ENCODE data around the gene KMT2D.
A peak's percentile ranks its signal among the peaks of the same experiment; 100 is the strongest.
"Not testable (repeated sequence)": the region's sequence is repeated elsewhere in the genome, so short reads cannot be mapped to it uniquely, and the experiment has no call there.

Gene KMT2D

DNA sequence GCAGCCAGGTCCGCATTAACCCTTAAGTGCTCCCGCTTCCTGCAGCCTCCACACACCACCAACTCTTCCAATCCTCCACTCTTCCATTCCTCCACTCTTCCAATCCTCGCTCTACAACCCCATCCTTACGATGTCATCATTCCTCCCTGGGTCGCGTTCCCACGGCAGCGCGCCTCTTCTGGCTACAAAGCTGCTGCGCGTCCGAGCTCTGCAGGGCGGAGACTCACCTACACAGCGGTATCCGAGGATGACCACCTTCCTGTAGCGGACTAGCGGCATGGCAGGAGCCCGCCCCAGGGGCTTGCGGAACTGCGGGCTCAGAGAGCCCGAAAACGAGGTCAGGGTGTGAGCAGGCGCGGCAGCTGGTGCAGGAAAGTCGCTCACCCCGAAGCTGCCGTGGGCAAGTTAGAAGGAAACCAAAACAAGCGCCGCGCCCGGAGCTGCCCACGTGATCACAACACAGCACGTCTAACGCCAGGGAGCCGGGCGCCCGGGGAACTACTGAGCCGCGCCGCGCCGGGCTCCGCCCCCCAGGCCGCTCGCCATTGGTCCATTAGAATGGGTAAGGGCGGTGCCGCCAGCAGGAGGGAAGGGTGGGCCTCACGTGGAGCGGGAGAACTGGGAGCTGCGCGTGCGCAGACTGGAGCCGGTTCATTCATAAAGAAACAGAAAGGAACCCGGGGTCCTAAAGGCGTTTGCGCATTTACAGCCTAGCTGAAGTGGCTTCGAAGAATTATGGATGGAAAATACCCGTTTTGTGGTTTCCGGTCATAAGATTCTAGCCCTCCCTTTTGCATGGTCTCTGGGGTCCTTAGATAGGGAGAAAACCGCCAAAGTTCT, 9.1 kb upstream of the KMT2D start, which contains the start of gene RHEBL1:
Gene RHEBL1 (minus strand): TSS at position 473 of the 840 bp plus-strand sequence. CDS start 194 bp downstream, at position 279.
- DNase-seq (ENCODE audit: low read depth) = peak; percentile 77
- peak within 1 kb of the TSS; percentile 71 for H3K4me3 ChIP-seq (ENCODE audit: low read depth, low read length)
- TF ChIP-seq, protein P1, sequence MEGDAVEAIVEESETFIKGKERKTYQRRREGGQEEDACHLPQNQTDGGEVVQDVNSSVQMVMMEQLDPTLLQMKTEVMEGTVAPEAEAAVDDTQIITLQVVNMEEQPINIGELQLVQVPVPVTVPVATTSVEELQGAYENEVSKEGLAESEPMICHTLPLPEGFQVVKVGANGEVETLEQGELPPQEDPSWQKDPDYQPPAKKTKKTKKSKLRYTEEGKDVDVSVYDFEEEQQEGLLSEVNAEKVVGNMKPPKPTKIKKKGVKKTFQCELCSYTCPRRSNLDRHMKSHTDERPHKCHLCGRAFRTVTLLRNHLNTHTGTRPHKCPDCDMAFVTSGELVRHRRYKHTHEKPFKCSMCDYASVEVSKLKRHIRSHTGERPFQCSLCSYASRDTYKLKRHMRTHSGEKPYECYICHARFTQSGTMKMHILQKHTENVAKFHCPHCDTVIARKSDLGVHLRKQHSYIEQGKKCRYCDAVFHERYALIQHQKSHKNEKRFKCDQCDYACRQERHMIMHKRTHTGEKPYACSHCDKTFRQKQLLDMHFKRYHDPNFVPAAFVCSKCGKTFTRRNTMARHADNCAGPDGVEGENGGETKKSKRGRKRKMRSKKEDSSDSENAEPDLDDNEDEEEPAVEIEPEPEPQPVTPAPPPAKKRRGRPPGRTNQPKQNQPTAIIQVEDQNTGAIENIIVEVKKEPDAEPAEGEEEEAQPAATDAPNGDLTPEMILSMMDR (IDR thresholded peaks at IDR 0.05; ENCODE audit: low read depth, low read length, missing control alignments) = no peak
- in situ Hi-C loops (cut with HindIII; ENCODE audit: low sequenced_read_pairs) = loop anchor here (10.0 kb wide), 2 partner anchors 135 to 165 kb away; no protein-coding TSS in a partner anchor

- in situ Hi-C loops (cut with HindIII; ENCODE audit: low sequenced_read_pairs) = loop anchor here (10.0 kb wide), 2 partner anchors 136 to 166 kb away; no protein-coding TSS in a partner anchor
- DNase-seq (ENCODE audit: low read depth) = no peak
- TF ChIP-seq, protein P1 (IDR thresholded peaks at IDR 0.05; ENCODE audit: low read depth, low read length, missing control alignments) = no peak
- H3K4me3 ChIP-seq (ENCODE audit: low read depth, low read length) = peak overlapping the region; percentile 71
Measured at GRCh38 chr12:49068879-49069506, 8.4 kb upstream of the KMT2D start.

DNA sequence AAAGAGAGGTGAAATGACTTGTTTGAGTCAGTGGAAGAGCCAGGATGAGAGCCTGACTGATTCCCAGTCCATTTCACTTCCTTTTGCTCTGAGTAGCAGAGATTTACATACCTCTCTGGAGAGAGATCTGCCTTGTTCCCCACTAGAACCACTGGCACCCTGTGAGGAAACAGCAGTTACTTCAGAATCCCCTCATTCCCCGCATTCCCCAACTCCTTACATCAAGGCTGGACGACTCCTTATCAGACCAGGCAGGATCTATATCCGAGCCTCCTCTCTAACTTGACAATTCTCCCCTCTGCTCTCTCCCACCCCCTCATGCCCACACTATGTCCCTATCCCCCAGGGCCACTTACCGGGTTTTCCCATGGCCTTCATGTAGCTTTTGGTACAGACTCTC, 5.5 kb upstream of the KMT2D start:
- H3K4me3 ChIP-seq (ENCODE audit: low read depth, low read length) = no peak overlapping the region
- DNase-seq (ENCODE audit: low read depth) = no peak
- TF ChIP-seq, protein P1 (IDR thresholded peaks at IDR 0.05; ENCODE audit: low read depth, low read length, missing control alignments) = no peak
- in situ Hi-C loops (cut with HindIII; ENCODE audit: low sequenced_read_pairs) = loop anchor here (10.0 kb wide), 2 partner anchors 139 to 169 kb away; no protein-coding TSS in a partner anchor

DNA sequence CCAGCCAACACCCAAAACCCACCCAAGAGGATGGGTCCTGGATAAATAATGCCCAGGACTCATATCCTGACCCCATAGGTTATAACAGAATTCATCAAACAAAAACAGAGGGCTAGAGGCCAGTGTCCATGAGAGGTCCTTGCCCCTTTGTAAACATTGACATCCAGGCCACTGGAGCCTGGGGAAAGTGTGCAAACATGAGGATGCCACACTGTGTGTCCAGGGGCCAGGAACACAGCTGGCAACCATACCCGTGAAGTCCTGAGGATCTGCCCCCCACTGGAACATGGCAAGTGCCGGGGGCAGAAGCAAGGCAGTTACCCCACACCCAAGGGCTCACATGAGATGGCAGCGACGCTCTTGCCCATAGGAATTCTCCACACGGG, 4.2 kb upstream of the KMT2D start:
- TF ChIP-seq, protein P1 (IDR thresholded peaks at IDR 0.05; ENCODE audit: low read depth, low read length, missing control alignments) = no peak
- in situ Hi-C loops (cut with HindIII; ENCODE audit: low sequenced_read_pairs) = loop anchor here (10.0 kb wide), 2 partner anchors 140 to 170 kb away; no protein-coding TSS in a partner anchor
- H3K4me3 ChIP-seq (ENCODE audit: low read depth, low read length) = no peak overlapping the region
- DNase-seq (ENCODE audit: low read depth) = no peak

DNA sequence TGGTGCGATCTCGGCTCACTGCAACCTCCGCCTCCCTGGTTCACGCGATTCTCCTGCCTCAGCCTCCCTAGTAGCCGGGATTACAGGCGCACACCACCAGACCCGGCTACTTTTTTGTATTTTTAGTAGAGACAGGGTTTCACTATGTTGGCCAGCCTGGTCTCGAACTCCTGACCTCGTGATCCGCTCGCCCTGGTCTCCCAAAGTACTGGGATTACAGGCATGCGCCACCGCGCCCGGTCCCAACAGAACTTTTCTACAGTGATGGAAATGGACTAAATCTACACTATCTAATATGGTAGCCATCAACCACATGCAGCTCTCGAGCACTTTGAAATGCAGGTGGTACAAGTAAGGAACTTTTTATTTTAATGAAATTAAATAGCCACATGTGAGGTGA, 1.3 kb upstream of the KMT2D start:
- not testable (repeated sequence) for H3K4me3 ChIP-seq (ENCODE audit: low read depth, low read length); DNase-seq (ENCODE audit: low read depth)
- in situ Hi-C loops (cut with HindIII; ENCODE audit: low sequenced_read_pairs) = loop anchor here (10.0 kb wide), 2 partner anchors 143 to 173 kb away; no protein-coding TSS in a partner anchor

DNA sequence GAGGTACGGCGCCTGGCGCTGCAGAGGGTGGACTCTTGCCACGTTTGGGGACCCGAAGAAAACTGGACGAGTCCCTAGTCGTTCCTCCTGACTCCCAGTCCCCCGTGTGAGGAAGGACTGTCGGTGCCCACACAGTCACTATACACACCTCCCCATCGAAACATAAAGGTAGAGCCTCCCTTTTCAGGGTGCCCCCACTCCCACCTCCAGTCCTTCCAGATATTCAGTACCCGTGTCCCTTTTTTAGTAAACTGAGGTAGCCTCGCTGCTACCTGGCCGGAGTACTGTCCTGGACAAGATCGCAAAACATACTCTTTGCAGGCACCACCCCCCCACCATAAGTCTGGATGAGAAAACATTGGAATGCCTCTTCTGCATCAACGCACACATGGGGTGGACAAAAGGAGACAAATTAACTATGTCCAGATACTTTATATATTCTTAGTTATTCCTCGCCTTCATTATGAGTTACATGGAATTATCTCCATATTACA, 610 bp upstream of the KMT2D start:
- peak overlapping the region; percentile 88 for H3K4me3 ChIP-seq (ENCODE audit: low read depth, low read length)
- DNase-seq (ENCODE audit: low read depth) = no peak
- in situ Hi-C loops (cut with HindIII; ENCODE audit: low sequenced_read_pairs) = loop anchor here (10.0 kb wide), 2 partner anchors 144 to 174 kb away; no protein-coding TSS in a partner anchor
- TF ChIP-seq, protein P1 (IDR thresholded peaks at IDR 0.05; ENCODE audit: low read depth, low read length, missing control alignments) = no peak

Data from astrocyte of the cerebellum (primary cell).